C4-2B (cell line): ENCODE measurements around the gene OR4D9.
"Not testable (repeated sequence)": the region's sequence is repeated elsewhere in the genome, so short reads cannot be mapped to it uniquely, and the experiment has no call there.

Experiments
- H3K27ac ChIP-seq: fragments of 450-650 bp; 2 replicates; pipeline ENCODE4 v1.5.1; 2017
- ZFX ChIP-seq: fragments of 450-650 bp; IDR thresholded peaks from 2 replicates; pipeline ENCODE4 v1.6.1; 2017
- TF ChIP-seq, protein P1 (sequence below): fragments of 450-650 bp; conservative IDR thresholded peaks from 2 replicates; pipeline ENCODE4 v1.5.1; 2017; ENCODE audit warnings: mild to moderate bottlenecking

Gene OR4D9

DNA sequence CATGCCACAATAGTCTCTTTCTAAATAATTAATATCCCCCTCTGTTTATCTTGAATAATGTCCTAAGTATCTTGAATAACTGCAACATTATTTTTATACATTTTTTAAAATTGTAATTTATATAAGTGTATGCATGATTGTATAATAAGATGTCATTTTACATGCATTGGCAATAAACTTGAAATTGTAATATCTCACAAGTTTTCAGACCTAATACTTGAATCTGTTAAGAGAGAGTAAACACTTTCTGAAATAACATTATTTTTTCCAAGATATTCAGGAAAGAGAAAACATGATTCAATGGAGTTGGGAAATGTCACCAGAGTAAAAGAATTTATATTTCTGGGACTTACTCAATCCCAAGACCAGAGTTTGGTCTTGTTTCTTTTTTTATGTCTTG, 8.1 kb upstream of the OR4D9 start, which contains the start of gene OR4D11:
OR4D11 (plus strand) TSS at position 301 of the 400 bp plus-strand sequence; CDS start at position 301, 0 bp downstream.
- no peak within 1 kb of the TSS for H3K27ac ChIP-seq
- TF ChIP-seq ZFX: no peak
- TF ChIP-seq, protein P1, sequence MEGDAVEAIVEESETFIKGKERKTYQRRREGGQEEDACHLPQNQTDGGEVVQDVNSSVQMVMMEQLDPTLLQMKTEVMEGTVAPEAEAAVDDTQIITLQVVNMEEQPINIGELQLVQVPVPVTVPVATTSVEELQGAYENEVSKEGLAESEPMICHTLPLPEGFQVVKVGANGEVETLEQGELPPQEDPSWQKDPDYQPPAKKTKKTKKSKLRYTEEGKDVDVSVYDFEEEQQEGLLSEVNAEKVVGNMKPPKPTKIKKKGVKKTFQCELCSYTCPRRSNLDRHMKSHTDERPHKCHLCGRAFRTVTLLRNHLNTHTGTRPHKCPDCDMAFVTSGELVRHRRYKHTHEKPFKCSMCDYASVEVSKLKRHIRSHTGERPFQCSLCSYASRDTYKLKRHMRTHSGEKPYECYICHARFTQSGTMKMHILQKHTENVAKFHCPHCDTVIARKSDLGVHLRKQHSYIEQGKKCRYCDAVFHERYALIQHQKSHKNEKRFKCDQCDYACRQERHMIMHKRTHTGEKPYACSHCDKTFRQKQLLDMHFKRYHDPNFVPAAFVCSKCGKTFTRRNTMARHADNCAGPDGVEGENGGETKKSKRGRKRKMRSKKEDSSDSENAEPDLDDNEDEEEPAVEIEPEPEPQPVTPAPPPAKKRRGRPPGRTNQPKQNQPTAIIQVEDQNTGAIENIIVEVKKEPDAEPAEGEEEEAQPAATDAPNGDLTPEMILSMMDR: no peak

DNA sequence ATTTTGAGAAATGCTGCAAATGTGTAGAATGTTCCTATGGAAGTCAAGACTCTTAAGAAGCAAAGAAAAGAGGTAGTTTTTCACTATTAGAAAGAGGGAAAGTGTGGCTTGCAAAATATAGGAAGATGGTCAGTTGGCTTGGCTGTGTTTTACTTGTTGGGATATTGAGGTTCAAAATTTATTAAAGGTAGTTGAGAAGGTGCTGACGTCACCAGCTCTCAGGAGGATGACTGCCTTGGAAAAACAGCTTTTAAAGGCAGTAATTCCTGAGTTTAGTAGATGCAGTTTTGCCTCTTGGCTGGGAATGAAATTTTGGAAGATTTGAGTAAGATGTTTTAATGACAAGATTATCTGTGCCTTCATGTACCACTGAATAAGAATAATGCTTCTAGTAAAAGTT, 336 bp downstream of the OR4D9 start:
- TF ChIP-seq, protein P1: no peak
- no peak for TF ChIP-seq ZFX
- no peak overlapping the region for H3K27ac ChIP-seq

DNA sequence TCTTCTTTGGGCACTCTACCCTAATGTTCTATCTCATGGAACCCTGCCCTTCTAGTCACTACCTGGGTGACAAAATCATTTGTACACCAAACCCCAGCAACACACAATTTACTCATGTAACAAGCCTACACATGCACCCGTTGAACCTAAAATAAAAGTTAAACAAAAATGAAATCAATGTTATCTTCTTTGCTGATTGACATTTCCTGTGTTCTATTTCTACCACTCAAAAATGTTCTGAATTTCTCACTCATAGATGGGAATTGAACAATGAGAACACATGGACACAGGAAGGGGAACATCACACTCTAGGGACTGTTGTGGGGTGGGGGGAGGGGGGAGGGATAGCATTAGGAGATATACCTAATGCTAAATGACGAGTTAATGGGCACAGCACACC, 8.8 kb downstream of the OR4D9 start:
- not testable (repeated sequence) for H3K27ac ChIP-seq

DNA sequence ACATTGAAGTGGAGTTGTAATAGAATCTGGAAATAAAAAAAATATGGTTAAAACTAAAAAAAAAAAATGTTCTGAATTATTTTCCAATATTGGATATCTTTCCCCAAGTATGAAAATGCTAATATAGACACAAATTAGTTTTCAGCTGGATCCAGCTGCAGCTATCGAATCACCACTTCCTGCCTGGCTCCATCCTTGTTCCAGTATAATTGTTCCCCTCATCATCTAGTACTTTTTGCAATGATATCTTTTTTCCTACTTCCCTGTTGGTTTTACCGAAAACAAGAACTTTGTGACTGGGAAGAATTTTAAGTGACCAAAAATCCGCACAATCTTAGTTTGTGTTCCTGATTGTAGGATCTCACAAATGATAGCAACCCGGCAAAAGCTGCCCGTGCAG, 9.4 kb downstream of the OR4D9 start:
- TF ChIP-seq, protein P1: no peak
- no peak for TF ChIP-seq ZFX

DNA sequence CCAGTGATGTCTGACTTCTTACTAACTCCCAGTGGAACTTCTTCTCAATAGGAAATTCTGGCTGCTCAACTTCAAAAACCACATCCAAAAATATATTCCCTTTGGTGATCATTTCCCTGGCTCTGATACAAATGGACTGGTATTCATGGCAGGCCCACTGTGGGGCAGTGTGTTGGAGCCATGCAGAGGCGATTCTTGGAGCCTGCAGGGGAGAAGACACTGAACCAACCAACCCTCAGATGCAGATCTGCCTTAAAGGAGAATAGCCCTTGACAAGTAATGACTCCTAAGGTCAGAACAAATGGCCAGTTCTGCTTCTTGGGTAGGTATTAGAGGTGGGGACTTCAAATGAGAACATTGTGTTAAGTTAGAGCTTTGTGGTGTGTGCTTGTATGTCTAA, 12.2 kb downstream of the OR4D9 start:
- no peak for TF ChIP-seq ZFX
- TF ChIP-seq, protein P1: no peak; the same call in 1 of the 2 replicates
- no peak overlapping the region for H3K27ac ChIP-seq

More for the DNA sequence above, 9.4 kb downstream of the OR4D9 start:
- no peak overlapping the region for H3K27ac ChIP-seq

DNA sequence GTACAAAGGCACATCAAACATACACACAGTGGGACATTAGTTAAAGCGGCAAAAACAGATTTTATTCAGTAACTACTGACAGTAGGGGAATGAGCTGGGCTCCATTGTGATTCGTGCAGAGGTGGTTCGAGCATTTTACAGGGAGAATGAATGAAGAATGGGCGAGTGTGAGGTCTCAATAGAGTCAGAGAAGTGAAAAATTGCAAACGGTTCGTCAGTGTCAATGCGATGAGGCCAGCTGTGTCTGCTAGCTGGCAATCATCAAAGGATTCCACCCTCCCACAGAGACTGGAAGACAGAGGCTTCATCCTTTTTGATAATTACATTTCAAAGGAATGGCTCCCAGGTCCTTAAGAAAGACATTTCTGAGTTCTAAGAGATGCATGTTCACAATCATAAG, 17.4 kb downstream of the OR4D9 start:
- TF ChIP-seq, protein P1: no peak
- TF ChIP-seq ZFX: no peak

DNA sequence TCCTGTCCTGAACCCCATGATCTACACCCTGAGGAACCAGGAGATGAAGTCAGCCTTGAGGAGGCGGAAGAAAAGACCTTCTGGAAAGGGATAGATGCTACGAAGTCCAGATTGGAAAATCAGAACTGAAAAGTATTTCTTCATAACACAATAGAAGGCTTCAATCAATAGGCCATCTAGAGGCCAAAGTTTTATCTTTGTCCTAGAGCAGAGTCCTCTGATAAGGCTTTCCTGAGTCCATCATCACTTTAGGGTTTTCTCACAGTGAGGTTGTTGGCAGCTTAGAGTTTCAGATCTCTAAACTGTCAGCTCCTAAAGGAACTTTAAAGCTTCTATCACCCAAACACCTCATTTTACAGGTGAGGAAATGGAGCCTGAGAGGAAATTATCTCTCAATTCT, 21.3 kb downstream of the OR4D9 start:
- H3K27ac ChIP-seq: no peak overlapping the region
- no peak for TF ChIP-seq ZFX
- TF ChIP-seq, protein P1: no peak

More for the DNA sequence above, 17.4 kb downstream of the OR4D9 start:
- H3K27ac ChIP-seq: no peak overlapping the region

DNA sequence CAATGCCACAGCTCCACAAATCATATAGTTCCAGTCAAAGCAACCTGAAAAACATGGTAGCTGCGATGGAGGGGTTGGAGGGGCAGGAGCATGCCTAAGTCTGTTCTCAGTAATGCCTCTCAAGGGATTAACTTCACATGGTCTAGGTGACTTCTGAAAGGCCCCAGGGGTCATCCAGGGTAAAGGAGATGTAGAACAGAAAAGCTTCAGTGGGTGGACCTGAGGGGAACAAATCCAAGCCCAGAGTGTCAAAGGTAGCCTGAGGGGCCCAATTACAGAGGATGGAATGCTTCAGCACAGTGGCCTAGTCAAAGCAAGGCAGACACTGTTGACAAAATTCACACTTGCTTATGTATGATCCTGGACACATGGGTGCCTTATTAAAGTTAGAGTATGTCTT, 23.3 kb downstream of the OR4D9 start:
- no peak overlapping the region for H3K27ac ChIP-seq
- TF ChIP-seq, protein P1: no peak
- TF ChIP-seq ZFX: no peak
